HEK293 (cell line): ENCODE measurements around the gene CPNE1.

Experiments used
- SALL2 ChIP-seq: fragments of 450-650 bp; formaldehyde crosslinking; IDR thresholded peaks from 2 replicates; pipeline ENCODE4 v1.5.0; 2017; ENCODE audit warnings: missing biosample characterization, mild to moderate bottlenecking, missing genetic modification characterization, borderline replicate concordance
- SP3 ChIP-seq: fragments of 450-650 bp; formaldehyde crosslinking; IDR thresholded peaks from 2 replicates; pipeline ENCODE4 v1.5.1; 2016; ENCODE audit warnings: missing biosample characterization, missing genetic modification characterization
- YY1 ChIP-seq: fragments of 450-650 bp; formaldehyde crosslinking; IDR thresholded peaks from 2 replicates; pipeline ENCODE4 v1.5.1; 2018; ENCODE audit warnings: missing biosample characterization, missing genetic modification characterization
- ZBTB8A ChIP-seq: fragments of 450-650 bp; formaldehyde crosslinking; IDR thresholded peaks from 2 replicates; pipeline ENCODE4 v1.5.1; 2016; ENCODE audit warnings: missing biosample characterization, missing genetic modification characterization
- ZEB2 ChIP-seq: fragments of 450-650 bp; formaldehyde crosslinking; IDR thresholded peaks from 2 replicates; pipeline ENCODE4 v1.5.1; 2016; ENCODE audit warnings: missing biosample characterization, missing genetic modification characterization
- ZFHX2 ChIP-seq: fragments of 450-650 bp; formaldehyde crosslinking; conservative IDR thresholded peaks from 2 replicates; pipeline ENCODE4 v1.5.1; 2016; ENCODE audit warnings: missing biosample characterization, missing genetic modification characterization
- ZNF138 ChIP-seq: fragments of 450-650 bp; formaldehyde crosslinking; IDR thresholded peaks from 2 replicates; pipeline ENCODE4 v1.5.1; 2016; ENCODE audit warnings: missing biosample characterization, missing genetic modification characterization, borderline replicate concordance
- ZNF146 ChIP-seq: fragments of 450-650 bp; formaldehyde crosslinking; IDR thresholded peaks from 2 replicates; pipeline ENCODE4 v1.5.1; 2016; ENCODE audit warnings: missing biosample characterization, missing genetic modification characterization
- ZNF19 ChIP-seq: fragments of 450-650 bp; formaldehyde crosslinking; IDR thresholded peaks from 2 replicates; pipeline ENCODE4; 2016; ENCODE audit warnings: missing biosample characterization, missing genetic modification characterization, low read depth
- ZNF2 ChIP-seq: fragments of 450-650 bp; formaldehyde crosslinking; IDR thresholded peaks from 2 replicates; pipeline ENCODE4 v1.5.1; 2016; ENCODE audit warnings: missing biosample characterization, missing genetic modification characterization
- ZNF221 ChIP-seq: fragments of 450-650 bp; formaldehyde crosslinking; IDR thresholded peaks from 2 replicates; pipeline ENCODE4 v1.5.1; 2017; ENCODE audit warnings: missing biosample characterization, missing genetic modification characterization, borderline replicate concordance
- ZNF335 ChIP-seq: fragments of 450-650 bp; formaldehyde crosslinking; conservative IDR thresholded peaks from 2 replicates; pipeline ENCODE4 v1.5.1; 2016; ENCODE audit warnings: missing biosample characterization, missing genetic modification characterization
- ZNF350 ChIP-seq: fragments of 450-650 bp; formaldehyde crosslinking; IDR thresholded peaks from 2 replicates; pipeline ENCODE4 v1.5.0; 2017; ENCODE audit warnings: missing biosample characterization, mild to moderate bottlenecking, missing genetic modification characterization
- ZNF548 ChIP-seq: fragments of 450-650 bp; formaldehyde crosslinking; IDR thresholded peaks from 2 replicates; pipeline ENCODE4 v1.5.1; 2016; ENCODE audit warnings: missing biosample characterization, missing genetic modification characterization
- ZNF549 ChIP-seq: fragments of 450-650 bp; IDR thresholded peaks from 2 replicates; pipeline ENCODE4 v1.5.1; 2018; ENCODE audit warnings: missing biosample characterization, missing genetic modification characterization, mild to moderate bottlenecking, inconsistent platforms, moderate library complexity
- ZNF560 ChIP-seq: fragments of 450-650 bp; formaldehyde crosslinking; IDR thresholded peaks from 2 replicates; pipeline ENCODE4 v1.5.1; 2017; ENCODE audit warnings: missing biosample characterization, missing genetic modification characterization, borderline replicate concordance
- ZNF585B ChIP-seq: fragments of 450-650 bp; formaldehyde crosslinking; IDR thresholded peaks from 2 replicates; pipeline ENCODE4 v1.5.1; 2016; ENCODE audit warnings: missing biosample characterization, missing genetic modification characterization
- ZNF610 ChIP-seq: fragments of 450-650 bp; formaldehyde crosslinking; IDR thresholded peaks from 2 replicates; pipeline ENCODE4 v1.5.1; 2016; ENCODE audit warnings: missing biosample characterization, missing genetic modification characterization, borderline replicate concordance
- TF ChIP-seq, protein P1 (sequence below): fragments of 450-650 bp; formaldehyde crosslinking; IDR thresholded peaks from 2 replicates; pipeline ENCODE4 v1.5.1; 2017; ENCODE audit warnings: missing biosample characterization, missing genetic modification characterization
- TF ChIP-seq, protein P2 (sequence below): fragments of 450-650 bp; formaldehyde crosslinking; IDR thresholded peaks from 2 replicates; pipeline ENCODE4 v1.5.1; 2016; ENCODE audit warnings: missing biosample characterization, missing genetic modification characterization
- TF ChIP-seq, protein P3 (sequence below): fragments of 450-650 bp; formaldehyde crosslinking; IDR thresholded peaks from 2 replicates; pipeline ENCODE4 v1.5.1; 2017; ENCODE audit warnings: missing biosample characterization, mild to moderate bottlenecking, missing genetic modification characterization, moderate library complexity
- TF ChIP-seq, protein P4 (sequence below): fragments of 450-650 bp; formaldehyde crosslinking; IDR thresholded peaks from 2 replicates; pipeline ENCODE4 v1.5.1; 2016; ENCODE audit warnings: missing biosample characterization, missing genetic modification characterization
- TF ChIP-seq, protein P5 (sequence below): fragments of 450-650 bp; formaldehyde crosslinking; IDR thresholded peaks from 2 replicates; pipeline ENCODE4 v1.5.1; 2016; ENCODE audit warnings: missing biosample characterization, missing genetic modification characterization
- TF ChIP-seq, protein P6 (sequence below): fragments of 450-650 bp; formaldehyde crosslinking; IDR thresholded peaks from 2 replicates; pipeline ENCODE4 v1.5.1; 2016; ENCODE audit warnings: missing biosample characterization, missing genetic modification characterization
- TF ChIP-seq, protein P7 (sequence below): fragments of 450-650 bp; formaldehyde crosslinking; IDR thresholded peaks from 2 replicates; pipeline ENCODE4 v1.5.1; 2016; ENCODE audit warnings: missing biosample characterization, missing genetic modification characterization
- TF ChIP-seq, protein P8 (sequence below): fragments of 450-650 bp; formaldehyde crosslinking; IDR thresholded peaks from 2 replicates; pipeline ENCODE4 v1.5.1; 2016; ENCODE audit warnings: missing biosample characterization, missing genetic modification characterization

The CPNE1 gene

DNA sequence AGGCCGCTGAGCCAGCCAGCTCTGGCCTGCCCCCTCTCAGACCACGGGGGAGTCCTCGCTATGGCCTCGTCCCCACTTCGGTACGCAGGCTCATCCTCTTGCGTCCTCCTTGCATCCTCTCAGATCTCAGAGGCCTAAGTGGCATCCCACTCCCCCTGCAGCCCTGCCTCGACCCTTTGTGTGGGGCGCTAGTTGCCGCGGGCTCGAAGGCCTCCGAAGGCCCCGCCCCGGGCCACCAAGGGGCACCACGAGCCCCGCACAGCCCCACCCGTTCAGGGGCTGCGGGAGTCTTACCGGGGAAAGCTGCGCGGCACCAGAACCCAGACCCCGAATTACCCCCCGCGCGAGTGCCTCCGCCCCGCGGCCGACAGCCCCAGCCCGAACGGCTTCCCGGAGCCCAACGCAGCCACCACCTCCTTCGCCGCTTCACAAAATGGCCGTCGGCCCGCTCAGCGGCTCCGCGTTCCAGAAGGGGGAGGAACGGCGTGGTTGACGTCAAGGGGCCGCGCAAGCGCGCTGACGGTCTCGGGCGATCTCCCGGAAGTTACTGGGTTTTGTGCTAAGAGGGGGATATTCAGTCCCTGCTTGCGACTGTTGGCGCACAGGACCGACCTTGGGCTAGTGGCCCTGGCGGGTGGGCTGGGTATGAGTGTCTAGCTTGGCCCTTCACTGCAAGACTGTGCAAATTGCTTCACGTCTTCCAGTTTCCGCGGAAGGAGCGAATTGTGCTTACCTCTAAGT, at the start of gene CPNE1, which contains the start of gene RBM12 (continued):
- TF ChIP-seq, protein P1, sequence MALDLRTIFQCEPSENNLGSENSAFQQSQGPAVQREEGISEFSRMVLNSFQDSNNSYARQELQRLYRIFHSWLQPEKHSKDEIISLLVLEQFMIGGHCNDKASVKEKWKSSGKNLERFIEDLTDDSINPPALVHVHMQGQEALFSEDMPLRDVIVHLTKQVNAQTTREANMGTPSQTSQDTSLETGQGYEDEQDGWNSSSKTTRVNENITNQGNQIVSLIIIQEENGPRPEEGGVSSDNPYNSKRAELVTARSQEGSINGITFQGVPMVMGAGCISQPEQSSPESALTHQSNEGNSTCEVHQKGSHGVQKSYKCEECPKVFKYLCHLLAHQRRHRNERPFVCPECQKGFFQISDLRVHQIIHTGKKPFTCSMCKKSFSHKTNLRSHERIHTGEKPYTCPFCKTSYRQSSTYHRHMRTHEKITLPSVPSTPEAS (tag by site-specific recombination): 0 out of 2 replicates have a peak, but pooled peaks have one; percentile 31
- TF ChIP-seq ZNF560 (tag by site-specific recombination) (no peak), ZNF2 (tag by site-specific recombination) (peak; percentile 61; the same call in 1 of the 2 replicates), ZNF19 (tag by site-specific recombination) (no peak), ZNF549 (no peak), SP3 (tag by site-specific recombination) (peak; percentile 64), ZEB2 (tag by site-specific recombination) (peak; percentile 55; the same call in 1 of the 2 replicates), ZNF138 (tag by site-specific recombination) (0 out of 2 replicates have a peak, but pooled peaks have one; percentile 11), ZNF610 (tag by site-specific recombination) (no peak), SALL2 (tag by site-specific recombination) (no peak), ZNF585B (no peak), YY1 (tag by site-specific recombination) (peak; percentile 92), ZNF146 (tag by site-specific recombination) (peak; percentile 12; the same call in 1 of the 2 replicates), ZNF221 (tag by site-specific recombination) (no peak), ZNF350 (tag by site-specific recombination) (no peak), ZNF335 (tag by site-specific recombination) (peak; percentile 75), ZNF548 (tag by site-specific recombination) (no peak), ZBTB8A (tag by site-specific recombination) (peak; percentile 79), ZFHX2 (no peak)
- TF ChIP-seq, protein P2, sequence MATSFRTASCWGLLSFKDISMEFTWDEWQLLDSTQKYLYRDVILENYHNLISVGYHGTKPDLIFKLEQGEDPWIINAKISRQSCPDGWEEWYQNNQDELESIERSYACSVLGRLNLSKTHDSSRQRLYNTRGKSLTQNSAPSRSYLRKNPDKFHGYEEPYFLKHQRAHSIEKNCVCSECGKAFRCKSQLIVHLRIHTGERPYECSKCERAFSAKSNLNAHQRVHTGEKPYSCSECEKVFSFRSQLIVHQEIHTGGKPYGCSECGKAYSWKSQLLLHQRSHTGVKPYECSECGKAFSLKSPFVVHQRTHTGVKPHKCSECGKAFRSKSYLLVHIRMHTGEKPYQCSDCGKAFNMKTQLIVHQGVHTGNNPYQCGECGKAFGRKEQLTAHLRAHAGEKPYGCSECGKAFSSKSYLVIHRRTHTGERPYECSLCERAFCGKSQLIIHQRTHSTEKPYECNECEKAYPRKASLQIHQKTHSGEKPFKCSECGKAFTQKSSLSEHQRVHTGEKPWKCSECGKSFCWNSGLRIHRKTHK (tag by site-specific recombination): no peak
- TF ChIP-seq, protein P3, sequence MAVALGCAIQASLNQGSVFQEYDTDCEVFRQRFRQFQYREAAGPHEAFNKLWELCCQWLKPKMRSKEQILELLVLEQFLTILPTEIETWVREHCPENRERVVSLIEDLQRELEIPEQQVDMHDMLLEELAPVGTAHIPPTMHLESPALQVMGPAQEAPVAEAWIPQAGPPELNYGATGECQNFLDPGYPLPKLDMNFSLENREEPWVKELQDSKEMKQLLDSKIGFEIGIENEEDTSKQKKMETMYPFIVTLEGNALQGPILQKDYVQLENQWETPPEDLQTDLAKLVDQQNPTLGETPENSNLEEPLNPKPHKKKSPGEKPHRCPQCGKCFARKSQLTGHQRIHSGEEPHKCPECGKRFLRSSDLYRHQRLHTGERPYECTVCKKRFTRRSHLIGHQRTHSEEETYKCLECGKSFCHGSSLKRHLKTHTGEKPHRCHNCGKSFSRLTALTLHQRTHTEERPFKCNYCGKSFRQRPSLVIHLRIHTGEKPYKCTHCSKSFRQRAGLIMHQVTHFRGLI: peak; percentile 82
- TF ChIP-seq, protein P4, sequence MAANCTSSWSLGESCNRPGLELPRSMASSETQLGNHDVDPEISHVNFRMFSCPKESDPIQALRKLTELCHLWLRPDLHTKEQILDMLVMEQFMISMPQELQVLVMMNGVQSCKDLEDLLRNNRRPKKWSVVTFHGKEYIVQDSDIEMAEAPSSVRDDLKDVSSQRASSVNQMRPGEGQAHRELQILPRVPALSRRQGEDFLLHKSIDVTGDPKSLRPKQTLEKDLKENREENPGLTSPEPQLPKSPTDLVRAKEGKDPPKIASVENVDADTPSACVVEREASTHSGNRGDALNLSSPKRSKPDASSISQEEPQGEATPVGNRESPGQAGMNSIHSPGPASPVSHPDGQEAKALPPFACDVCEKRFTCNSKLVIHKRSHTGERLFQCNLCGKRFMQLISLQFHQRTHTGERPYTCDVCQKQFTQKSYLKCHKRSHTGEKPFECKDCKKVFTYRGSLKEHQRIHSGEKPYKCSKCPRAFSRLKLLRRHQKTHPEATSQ (tag by site-specific recombination): peak; percentile 77; the same call in 1 of the 2 replicates
- TF ChIP-seq, protein P5, sequence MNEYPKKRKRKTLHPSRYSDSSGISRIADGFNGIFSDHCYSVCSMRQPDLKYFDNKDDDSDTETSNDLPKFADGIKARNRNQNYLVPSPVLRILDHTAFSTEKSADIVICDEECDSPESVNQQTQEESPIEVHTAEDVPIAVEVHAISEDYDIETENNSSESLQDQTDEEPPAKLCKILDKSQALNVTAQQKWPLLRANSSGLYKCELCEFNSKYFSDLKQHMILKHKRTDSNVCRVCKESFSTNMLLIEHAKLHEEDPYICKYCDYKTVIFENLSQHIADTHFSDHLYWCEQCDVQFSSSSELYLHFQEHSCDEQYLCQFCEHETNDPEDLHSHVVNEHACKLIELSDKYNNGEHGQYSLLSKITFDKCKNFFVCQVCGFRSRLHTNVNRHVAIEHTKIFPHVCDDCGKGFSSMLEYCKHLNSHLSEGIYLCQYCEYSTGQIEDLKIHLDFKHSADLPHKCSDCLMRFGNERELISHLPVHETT (tag by site-specific recombination): 0 out of 2 replicates have a peak, but pooled peaks have one; percentile 48
- TF ChIP-seq, protein P6, sequence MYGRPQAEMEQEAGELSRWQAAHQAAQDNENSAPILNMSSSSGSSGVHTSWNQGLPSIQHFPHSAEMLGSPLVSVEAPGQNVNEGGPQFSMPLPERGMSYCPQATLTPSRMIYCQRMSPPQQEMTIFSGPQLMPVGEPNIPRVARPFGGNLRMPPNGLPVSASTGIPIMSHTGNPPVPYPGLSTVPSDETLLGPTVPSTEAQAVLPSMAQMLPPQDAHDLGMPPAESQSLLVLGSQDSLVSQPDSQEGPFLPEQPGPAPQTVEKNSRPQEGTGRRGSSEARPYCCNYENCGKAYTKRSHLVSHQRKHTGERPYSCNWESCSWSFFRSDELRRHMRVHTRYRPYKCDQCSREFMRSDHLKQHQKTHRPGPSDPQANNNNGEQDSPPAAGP (tag by site-specific recombination): peak; percentile 88
- TF ChIP-seq, protein P7, sequence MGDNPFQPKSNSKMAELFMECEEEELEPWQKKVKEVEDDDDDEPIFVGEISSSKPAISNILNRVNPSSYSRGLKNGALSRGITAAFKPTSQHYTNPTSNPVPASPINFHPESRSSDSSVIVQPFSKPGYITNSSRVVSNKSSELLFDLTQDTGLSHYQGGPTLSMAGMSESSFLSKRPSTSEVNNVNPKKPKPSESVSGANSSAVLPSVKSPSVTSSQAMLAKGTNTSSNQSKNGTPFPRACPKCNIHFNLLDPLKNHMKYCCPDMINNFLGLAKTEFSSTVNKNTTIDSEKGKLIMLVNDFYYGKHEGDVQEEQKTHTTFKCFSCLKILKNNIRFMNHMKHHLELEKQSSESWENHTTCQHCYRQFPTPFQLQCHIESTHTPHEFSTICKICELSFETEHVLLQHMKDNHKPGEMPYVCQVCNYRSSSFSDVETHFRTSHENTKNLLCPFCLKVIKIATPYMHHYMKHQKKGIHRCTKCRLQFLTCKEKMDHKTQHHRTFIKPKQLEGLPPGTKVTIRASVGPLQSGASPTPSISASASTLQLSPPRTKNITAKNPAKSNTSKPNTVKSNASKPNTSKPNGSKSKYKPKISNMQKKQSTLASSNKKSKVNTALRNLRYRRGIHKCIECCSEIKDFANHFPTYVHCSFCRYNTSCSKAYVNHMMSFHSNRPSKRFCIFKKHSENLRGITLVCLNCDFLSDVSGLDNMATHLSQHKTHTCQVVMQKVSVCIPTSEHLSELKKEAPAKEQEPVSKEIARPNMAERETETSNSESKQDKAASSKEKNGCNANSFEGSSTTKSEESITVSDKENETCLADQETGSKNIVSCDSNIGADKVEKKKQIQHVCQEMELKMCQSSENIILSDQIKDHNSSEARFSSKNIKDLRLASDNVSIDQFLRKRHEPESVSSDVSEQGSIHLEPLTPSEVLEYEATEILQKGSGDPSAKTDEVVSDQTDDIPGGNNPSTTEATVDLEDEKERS (tag by site-specific recombination): no peak
- TF ChIP-seq, protein P8, sequence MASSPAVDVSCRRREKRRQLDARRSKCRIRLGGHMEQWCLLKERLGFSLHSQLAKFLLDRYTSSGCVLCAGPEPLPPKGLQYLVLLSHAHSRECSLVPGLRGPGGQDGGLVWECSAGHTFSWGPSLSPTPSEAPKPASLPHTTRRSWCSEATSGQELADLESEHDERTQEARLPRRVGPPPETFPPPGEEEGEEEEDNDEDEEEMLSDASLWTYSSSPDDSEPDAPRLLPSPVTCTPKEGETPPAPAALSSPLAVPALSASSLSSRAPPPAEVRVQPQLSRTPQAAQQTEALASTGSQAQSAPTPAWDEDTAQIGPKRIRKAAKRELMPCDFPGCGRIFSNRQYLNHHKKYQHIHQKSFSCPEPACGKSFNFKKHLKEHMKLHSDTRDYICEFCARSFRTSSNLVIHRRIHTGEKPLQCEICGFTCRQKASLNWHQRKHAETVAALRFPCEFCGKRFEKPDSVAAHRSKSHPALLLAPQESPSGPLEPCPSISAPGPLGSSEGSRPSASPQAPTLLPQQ (tag by site-specific recombination): peak; percentile 77; the same call in 1 of the 2 replicates
